Measurements from ENCODE around the gene TAB3. TPM values are rescaled to one million over a fixed set of nuclear protein-coding genes. Genes with fewer than 3 reads are reported as not detected.
"Not testable (repeated sequence)": the region's sequence is repeated elsewhere in the genome, so short reads cannot be mapped to it uniquely, and the experiment has no call there.

The TAB3 gene
- total RNA-seq, 1 donor from 2014 or later, result 26.1 TPM

GRCh38 chrX:30804462-30804861 is 84.6 kb downstream of the TAB3 start:
- no peak for TF ChIP-seq CTCF (conservative IDR thresholded peaks at IDR 0.05)
- Mint-ChIP-seq H3K4me3 (no peak overlapping the region), H3K9me3 (no peaks in the 10 kb centered on the region), H3K4me1 (ENCODE audit: unreplicated experiment) (no peaks in the 10 kb centered on the region), H3K27me3 (no peaks in the 10 kb centered on the region), H3K27ac (no peak overlapping the region), H3K36me3 (no peaks in the 10 kb centered on the region)
- DNase-seq (ENCODE audit: extremely low spot score, unreplicated experiment), result no peak

DNA sequence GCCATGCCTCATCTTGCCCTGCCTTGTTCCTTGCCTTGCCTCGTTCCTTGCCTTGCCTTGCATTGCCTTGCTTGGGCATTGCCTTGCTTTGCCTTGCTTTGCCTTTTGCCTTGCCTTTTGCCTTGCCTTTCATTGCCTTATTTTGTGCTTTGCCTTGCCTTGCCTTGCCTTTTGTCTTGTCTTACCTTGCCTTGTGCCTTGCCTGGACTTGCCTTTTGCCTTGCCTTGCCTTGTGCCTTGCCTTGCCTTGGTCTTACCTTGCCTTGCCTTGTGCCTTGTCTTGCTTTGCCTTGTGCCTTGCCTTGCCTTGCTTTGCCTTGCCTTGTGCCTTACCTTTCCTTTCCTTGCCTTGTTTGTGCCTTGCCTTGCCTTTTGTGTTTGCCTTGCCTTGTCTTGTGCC is 88.2 kb downstream of the TAB3 start:
- no peaks in the 10 kb centered on the region for H3K9me3 Mint-ChIP-seq
- TF ChIP-seq CTCF (conservative IDR thresholded peaks at IDR 0.05), result no peak
- no peak overlapping the region for H3K4me3 Mint-ChIP-seq
- no peaks in the 10 kb centered on the region for H3K36me3 Mint-ChIP-seq
- H3K4me1 Mint-ChIP-seq (ENCODE audit: unreplicated experiment), result no peaks in the 10 kb centered on the region
- no peaks in the 10 kb centered on the region for H3K27me3 Mint-ChIP-seq
- DNase-seq (ENCODE audit: extremely low spot score, unreplicated experiment), result no peak
- no peak overlapping the region for H3K27ac Mint-ChIP-seq

DNA sequence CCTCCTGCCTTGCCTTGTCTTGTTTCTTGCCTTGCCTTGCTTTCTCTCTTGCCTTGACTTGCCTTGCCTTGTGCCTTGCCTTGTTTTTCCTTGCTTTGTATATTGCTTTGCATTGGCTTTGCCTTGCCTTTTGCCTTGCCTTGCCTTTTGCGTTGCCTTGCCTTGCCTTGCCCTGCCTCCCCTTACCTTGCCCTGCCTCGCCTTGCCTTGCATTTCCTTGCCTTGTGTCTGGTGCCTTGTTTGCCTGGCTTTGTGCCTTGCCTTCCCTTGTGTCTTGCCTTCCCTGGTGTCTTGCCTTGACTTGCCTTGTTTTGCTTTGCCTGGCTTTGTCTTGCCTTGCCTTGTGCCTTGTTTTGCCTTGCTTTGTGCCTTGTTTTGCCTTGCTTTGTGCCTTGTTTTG is 89.7 kb downstream of the TAB3 start:
- H3K27me3 Mint-ChIP-seq, result no peaks in the 10 kb centered on the region
- TF ChIP-seq CTCF (conservative IDR thresholded peaks at IDR 0.05), result no peak
- H3K4me1 Mint-ChIP-seq (ENCODE audit: unreplicated experiment), result no peaks in the 10 kb centered on the region
- no peaks in the 10 kb centered on the region for H3K36me3 Mint-ChIP-seq
- DNase-seq (ENCODE audit: extremely low spot score, unreplicated experiment), result no peak
- H3K27ac Mint-ChIP-seq, result no peak overlapping the region
- no peak overlapping the region for H3K4me3 Mint-ChIP-seq
- H3K9me3 Mint-ChIP-seq, result no peaks in the 10 kb centered on the region

GRCh38 chrX:30798810-30799209 is 90.2 kb downstream of the TAB3 start:
- no peaks in the 10 kb centered on the region for H3K27me3 Mint-ChIP-seq
- no peak overlapping the region for H3K4me3 Mint-ChIP-seq
- no peaks in the 10 kb centered on the region for H3K4me1 Mint-ChIP-seq (ENCODE audit: unreplicated experiment)
- H3K36me3 Mint-ChIP-seq, result no peaks in the 10 kb centered on the region
- TF ChIP-seq CTCF (conservative IDR thresholded peaks at IDR 0.05), result no peak
- no peak overlapping the region for H3K27ac Mint-ChIP-seq
- DNase-seq (ENCODE audit: extremely low spot score, unreplicated experiment), result no peak
- no peaks in the 10 kb centered on the region for H3K9me3 Mint-ChIP-seq

DNA sequence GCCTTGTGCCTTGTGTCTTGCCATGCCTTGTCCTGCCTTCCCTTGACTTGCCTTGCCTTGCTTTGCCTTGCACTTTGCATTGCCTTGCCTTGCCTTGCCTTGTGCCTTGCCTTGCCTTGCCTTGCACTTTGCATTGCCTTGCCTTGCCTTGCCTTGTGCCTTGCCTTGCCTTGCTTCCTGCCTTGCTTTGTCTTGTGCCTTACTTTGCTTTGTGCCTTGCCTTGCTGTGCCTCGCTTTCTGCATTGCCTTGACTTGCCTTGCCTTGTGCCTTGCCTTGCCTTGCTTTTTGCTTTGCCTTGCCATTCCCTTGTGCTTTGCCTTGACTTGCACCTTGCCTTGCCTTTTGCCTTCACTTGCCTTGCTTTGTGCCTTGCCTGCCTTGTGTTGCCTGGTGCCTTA is 91.8 kb downstream of the TAB3 start:
- H3K4me1 Mint-ChIP-seq (ENCODE audit: unreplicated experiment), result not testable (repeated sequence)

DNA sequence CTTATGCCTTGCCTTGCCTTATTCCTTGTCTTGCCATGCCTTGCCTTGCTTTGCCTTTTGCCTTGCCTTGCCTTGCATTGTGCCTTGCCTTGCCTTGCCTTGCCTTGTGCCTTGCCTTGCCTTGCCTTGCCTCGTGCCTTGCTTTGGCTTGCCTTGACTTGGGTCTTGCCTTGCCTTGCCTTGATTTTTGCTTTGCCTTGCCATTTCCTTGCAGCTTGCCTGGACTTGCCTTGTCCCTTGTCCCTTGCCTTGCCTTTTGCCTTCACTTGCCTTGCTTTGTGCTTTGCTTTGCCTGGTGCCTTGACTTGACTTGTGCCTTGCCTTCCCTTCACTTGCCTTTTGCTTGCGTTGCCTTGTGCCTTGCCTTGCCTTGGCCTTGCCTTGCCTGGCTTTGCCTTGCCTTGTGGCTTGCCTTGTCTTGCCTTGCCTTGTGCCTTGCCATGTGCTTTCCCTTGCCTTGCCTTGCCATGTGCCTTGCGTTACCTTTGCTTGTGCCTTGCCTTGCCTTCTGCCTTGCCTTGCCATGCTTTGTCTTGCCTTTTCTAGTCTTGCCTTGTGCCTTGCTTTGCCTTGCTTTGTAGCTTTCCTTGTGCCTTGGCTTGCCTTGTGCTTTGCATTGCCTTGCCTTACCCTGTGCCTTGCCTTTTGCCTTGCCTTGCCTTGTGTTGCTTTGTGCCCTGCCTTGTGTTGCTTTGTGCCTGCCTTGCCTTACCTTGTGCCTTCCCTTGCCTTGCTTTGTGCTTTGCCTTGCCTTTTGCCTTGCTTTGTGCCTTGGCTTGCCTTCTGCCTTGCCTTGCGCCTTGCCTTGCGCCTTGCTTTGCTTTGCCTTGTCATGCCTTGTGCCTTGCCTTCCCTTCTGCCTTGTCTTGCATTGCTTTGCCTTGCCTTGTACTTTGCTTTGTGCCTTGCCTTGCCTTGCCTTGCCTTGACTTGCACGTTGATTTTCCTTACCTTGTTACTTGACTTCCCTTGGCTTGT is 92.8 kb downstream of the TAB3 start:
- no peak for DNase-seq (ENCODE audit: extremely low spot score, unreplicated experiment)

More for the DNA sequence above, 91.8 kb downstream of the TAB3 start:
- H3K4me3 Mint-ChIP-seq; H3K9me3 Mint-ChIP-seq; H3K36me3 Mint-ChIP-seq; H3K27me3 Mint-ChIP-seq; DNase-seq (ENCODE audit: extremely low spot score, unreplicated experiment); H3K27ac Mint-ChIP-seq: not testable (repeated sequence)

More for the DNA sequence above, 92.8 kb downstream of the TAB3 start:
- Mint-ChIP-seq H3K27me3 (no peaks in the 10 kb centered on the region), H3K9me3 (no peaks in the 10 kb centered on the region), H3K4me3 (no peak overlapping the region), H3K4me1 (ENCODE audit: unreplicated experiment) (no peaks in the 10 kb centered on the region), H3K36me3 (no peaks in the 10 kb centered on the region), H3K27ac (no peak overlapping the region)
- TF ChIP-seq CTCF (conservative IDR thresholded peaks at IDR 0.05), result no peak

Data from type B pancreatic cell (in vitro differentiated cells).